HG02938 (cell line): ENCODE data around the gene MAP4K3.

Source experiments
- ATAC-seq: cut with Tn5 transposase; IDR thresholded peaks from one replicate; pipeline ENCODE4 v1.9.1; 2021; ENCODE audit warnings: mild to moderate bottlenecking, moderate library complexity; ENCODE audit not compliant: unreplicated experiment

The MAP4K3 gene

GRCh38 chr2:39313575-39313974 lies 123.5 kb downstream of the MAP4K3 start:
- no peak for ATAC-seq

GRCh38 chr2:39311469-39311868 lies 125.6 kb downstream of the MAP4K3 start:
- ATAC-seq, result no peak

- ATAC-seq, result no peak
These were observed 128.3 kb downstream of the MAP4K3 start for GRCh38 chr2:39308778-39309177.

- no peak for ATAC-seq
These were observed 130.5 kb downstream of the MAP4K3 start for GRCh38 chr2:39306626-39307025.

- no peak for ATAC-seq
These were observed 132.4 kb downstream of the MAP4K3 start for GRCh38 chr2:39304729-39305128.

GRCh38 chr2:39304200-39304599 lies 132.9 kb downstream of the MAP4K3 start:
- no peak for ATAC-seq

GRCh38 chr2:39301352-39301751 lies 135.7 kb downstream of the MAP4K3 start:
- no peak for ATAC-seq

GRCh38 chr2:39300044-39300978 lies 136.8 kb downstream of the MAP4K3 start:
- ATAC-seq, result no peak

GRCh38 chr2:39290433-39290832 lies 146.7 kb downstream of the MAP4K3 start:
- ATAC-seq, result no peak

GRCh38 chr2:39289609-39290008 lies 147.5 kb downstream of the MAP4K3 start:
- ATAC-seq, result no peak

- no peak for ATAC-seq
These were observed 153.5 kb downstream of the MAP4K3 start for GRCh38 chr2:39283561-39283960.

GRCh38 chr2:39281391-39281790 lies 155.7 kb downstream of the MAP4K3 start:
- no peak for ATAC-seq

- no peak for ATAC-seq
These were observed 162.1 kb downstream of the MAP4K3 start for GRCh38 chr2:39275016-39275415.

GRCh38 chr2:39269941-39270340 lies 167.1 kb downstream of the MAP4K3 start:
- no peak for ATAC-seq

GRCh38 chr2:39266916-39267434 lies 170.1 kb downstream of the MAP4K3 start:
- ATAC-seq, result no peak

- peak; percentile 57 for ATAC-seq
These were observed 170.8 kb downstream of the MAP4K3 start for GRCh38 chr2:39266139-39266805.

GRCh38 chr2:39265315-39265714 lies 171.8 kb downstream of the MAP4K3 start:
- no peak for ATAC-seq

- peak; percentile 79 for ATAC-seq
These were observed 172.4 kb downstream of the MAP4K3 start for GRCh38 chr2:39264733-39265132.

- ATAC-seq, result no peak
These were observed 177.0 kb downstream of the MAP4K3 start for GRCh38 chr2:39260087-39260486.

- ATAC-seq, result no peak
These were observed 181.0 kb downstream of the MAP4K3 start for GRCh38 chr2:39256040-39256439.

- ATAC-seq, result no peak
These were observed 184.1 kb downstream of the MAP4K3 start for GRCh38 chr2:39252888-39253518.
